Natural killer cell (primary cell): ENCODE data around the gene CDK5. TPM values are rescaled to one million over a fixed set of nuclear protein-coding genes. Genes with fewer than 3 reads are reported as not detected.

Experiments
- ATAC-seq, 3 donors: fragments of 150-1000 bp in 2 of 3; fragments of 200-7000 bp in 1 of 3; cut with Tn5 transposase; 1 replicate in 1 of 3; 2 replicates in 2 of 3; pipeline ENCODE4 v1.10.0; 2021; ENCODE audit warnings: mild to moderate bottlenecking in 2 of 3, moderate library complexity in 2 of 3
- DNase-seq, 2 donors: peaks; one replicate each; pipeline versions ENCODE4 v3.0.0 to v3.0.0-alpha.2; 2013 to 2021; ENCODE audit warnings: mixed read lengths in 1 of 2
- H3K27ac ChIP-seq: one replicate; pipeline ENCODE4 v1.5.1; 2013; ENCODE audit warnings: mild to moderate bottlenecking, low read length
- H3K27me3 ChIP-seq: one replicate; pipeline ENCODE4 v1.6.1; 2013; ENCODE audit warnings: low read length; ENCODE audit not compliant: control insufficient read depth, insufficient read depth
- H3K36me3 ChIP-seq: one replicate; pipeline ENCODE4 v1.6.1; 2013; ENCODE audit warnings: low read length; ENCODE audit not compliant: control insufficient read depth, insufficient read depth
- H3K4me1 ChIP-seq: one replicate; pipeline ENCODE4 v1.6.1; 2013; ENCODE audit warnings: low read length; ENCODE audit not compliant: control insufficient read depth, insufficient read depth
- H3K4me3 ChIP-seq: one replicate; pipeline ENCODE4 v1.5.1; 2013; ENCODE audit warnings: low read length
- H3K9me3 ChIP-seq: one replicate; pipeline ENCODE4 v1.6.1; 2013; ENCODE audit warnings: low read length; ENCODE audit not compliant: control insufficient read depth, insufficient read depth
- H3K27ac Mint-ChIP-seq, 2 donors: one replicate each; pipeline ENCODE4 v1.8.0; 2022; ENCODE audit warnings: mild to moderate bottlenecking in 2 of 2, mixed read lengths in 2 of 2, moderate library complexity in 1 of 2
- H3K27me3 Mint-ChIP-seq, 2 donors: one replicate each; pipeline ENCODE4 v1.8.0; 2022; ENCODE audit warnings: low read depth in 2 of 2, mixed read lengths in 2 of 2
- H3K36me3 Mint-ChIP-seq: one replicate; pipeline ENCODE4 v1.8.0; 2022; ENCODE audit warnings: mixed read lengths
- H3K4me1 Mint-ChIP-seq, 2 donors: one replicate each; pipeline ENCODE4 v1.8.0; 2022; ENCODE audit warnings: mixed read lengths in 2 of 2
- H3K4me3 Mint-ChIP-seq: one replicate; pipeline ENCODE4 v1.8.0; 2022; ENCODE audit warnings: mild to moderate bottlenecking, moderate library complexity, mixed read lengths
- H3K9me3 Mint-ChIP-seq, 2 donors: one replicate each; pipeline ENCODE4 v1.8.0; 2022; ENCODE audit warnings: mixed read lengths in 2 of 2
- CTCF ChIP-seq: fragments of 200-600 bp; IDR thresholded peaks from one replicate; pipeline ENCODE4 v1.8.0; 2022; ENCODE audit warnings: antibody characterized with exemption
- WGBS: methylation state at CpG from one replicate; pipeline ENCODE4 v1.1.7; 2013; ENCODE audit warnings: missing lambda C conversion rate; ENCODE audit not compliant: insufficient coverage; 5-methylcytosine and 5-hydroxymethylcytosine counted together
- intact Hi-C: fragments of 100-400 bp; cut with micrococcal nuclease; formaldehyde crosslinking; loops from one replicate; pipeline ENCODE4 v1.14.2; 2022
- total RNA-seq, 4 donors: library from RNA; stranded (reverse); fragments of 120-200 nt in 1 of 4; gene quantifications; one replicate each; pipeline versions ENCODE4 v1.2.3 to v1.2.4, GENCODE V29; 2013 to 2022

The CDK5 gene
- total RNA-seq, 3 donors from 2014 or later (not counting 1 experiment from before 2014, with no cell fraction given), result 6.2 to 8.0 (median 6.6) TPM

GRCh38 chr7:151064993-151065392 is 7.3 kb upstream of the CDK5 start:
- peaks cover 0 to 20% of the 10 kb centered on the region in 2 donors for H3K4me1 Mint-ChIP-seq
- peaks cover 33% of the 10 kb centered on the region for H3K36me3 ChIP-seq
- no peak overlapping the region for H3K4me3 ChIP-seq
- peaks cover 12% of the 10 kb centered on the region for H3K4me1 ChIP-seq
- H3K27ac Mint-ChIP-seq, result no peak overlapping the region
- no peak for TF ChIP-seq CTCF
- no peak for DNase-seq
- no peaks in the 10 kb centered on the region for H3K9me3 Mint-ChIP-seq
- no peaks in the 10 kb centered on the region for H3K36me3 Mint-ChIP-seq
- H3K4me3 Mint-ChIP-seq, result no peak overlapping the region
- ATAC-seq, result no peak
- H3K27me3 ChIP-seq, result no peaks in the 10 kb centered on the region
- no peaks in the 10 kb centered on the region for H3K9me3 ChIP-seq
- intact Hi-C loops, result no loop called here
- H3K27ac ChIP-seq, result no peak overlapping the region
- WGBS, result 92% methylated on average over 4 of the region's 6 CpGs
- H3K27me3 Mint-ChIP-seq, result no peaks in the 10 kb centered on the region

- no peak for ATAC-seq
- no peak overlapping the region for H3K27ac ChIP-seq
- no peaks in the 10 kb centered on the region for H3K27me3 ChIP-seq
- peaks cover 28% of the 10 kb centered on the region for H3K36me3 ChIP-seq
- no peak overlapping the region for H3K4me3 ChIP-seq
- H3K4me1 ChIP-seq, result peaks cover 14% of the 10 kb centered on the region
- no peaks in the 10 kb centered on the region for H3K36me3 Mint-ChIP-seq
- intact Hi-C loops, result no loop called here
- no peaks in the 10 kb centered on the region for H3K9me3 ChIP-seq
- 99% methylated on average over 18 of the region's 18 CpGs for WGBS
- H3K4me3 Mint-ChIP-seq, result no peak overlapping the region
- H3K4me1 Mint-ChIP-seq, result peaks cover 0 to 23% of the 10 kb centered on the region in 2 donors
- no peaks in the 10 kb centered on the region for H3K27me3 Mint-ChIP-seq
- no peak for DNase-seq
- no peak for TF ChIP-seq CTCF
- H3K27ac Mint-ChIP-seq, result no peak overlapping the region
- no peaks in the 10 kb centered on the region for H3K9me3 Mint-ChIP-seq
Measured at GRCh38 chr7:151064454-151064853, 6.8 kb upstream of the CDK5 start.

DNA sequence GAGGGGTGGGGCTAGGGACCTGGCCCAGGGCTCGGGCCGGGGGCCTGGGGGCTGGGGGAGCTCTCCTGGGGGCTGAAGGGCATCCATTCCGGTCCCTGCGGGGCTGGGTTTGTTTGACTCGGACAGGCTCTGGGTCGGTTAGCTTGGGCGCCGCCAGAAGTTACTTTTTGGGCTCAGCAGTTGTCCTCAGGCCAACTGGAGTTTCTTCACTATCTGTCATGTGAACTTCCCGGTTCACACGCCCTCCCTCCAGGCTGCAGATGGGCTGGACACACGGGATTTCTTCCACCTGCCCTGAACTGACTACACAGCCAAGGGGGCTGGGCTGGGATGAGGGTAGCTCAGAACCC is 5.5 kb upstream of the CDK5 start:
- DNase-seq, result no peak
- no peak overlapping the region for H3K27ac ChIP-seq
- Mint-ChIP-seq H3K9me3 (no peaks in the 10 kb centered on the region), H3K4me1 (peaks cover 7 to 30% of the 10 kb centered on the region in 2 donors), H3K4me3 (no peak overlapping the region), H3K36me3 (no peaks in the 10 kb centered on the region), H3K27ac (no peak overlapping the region), H3K27me3 (no peaks in the 10 kb centered on the region)
- H3K4me1 ChIP-seq, result peaks cover 25% of the 10 kb centered on the region
- H3K9me3 ChIP-seq, result no peaks in the 10 kb centered on the region
- WGBS, result 97% methylated on average over 11 of the region's 11 CpGs
- no peak for ATAC-seq
- no peak overlapping the region for H3K4me3 ChIP-seq
- intact Hi-C loops, result no loop called here
- H3K27me3 ChIP-seq, result no peaks in the 10 kb centered on the region
- peaks cover 21% of the 10 kb centered on the region for H3K36me3 ChIP-seq
- no peak for TF ChIP-seq CTCF

DNA sequence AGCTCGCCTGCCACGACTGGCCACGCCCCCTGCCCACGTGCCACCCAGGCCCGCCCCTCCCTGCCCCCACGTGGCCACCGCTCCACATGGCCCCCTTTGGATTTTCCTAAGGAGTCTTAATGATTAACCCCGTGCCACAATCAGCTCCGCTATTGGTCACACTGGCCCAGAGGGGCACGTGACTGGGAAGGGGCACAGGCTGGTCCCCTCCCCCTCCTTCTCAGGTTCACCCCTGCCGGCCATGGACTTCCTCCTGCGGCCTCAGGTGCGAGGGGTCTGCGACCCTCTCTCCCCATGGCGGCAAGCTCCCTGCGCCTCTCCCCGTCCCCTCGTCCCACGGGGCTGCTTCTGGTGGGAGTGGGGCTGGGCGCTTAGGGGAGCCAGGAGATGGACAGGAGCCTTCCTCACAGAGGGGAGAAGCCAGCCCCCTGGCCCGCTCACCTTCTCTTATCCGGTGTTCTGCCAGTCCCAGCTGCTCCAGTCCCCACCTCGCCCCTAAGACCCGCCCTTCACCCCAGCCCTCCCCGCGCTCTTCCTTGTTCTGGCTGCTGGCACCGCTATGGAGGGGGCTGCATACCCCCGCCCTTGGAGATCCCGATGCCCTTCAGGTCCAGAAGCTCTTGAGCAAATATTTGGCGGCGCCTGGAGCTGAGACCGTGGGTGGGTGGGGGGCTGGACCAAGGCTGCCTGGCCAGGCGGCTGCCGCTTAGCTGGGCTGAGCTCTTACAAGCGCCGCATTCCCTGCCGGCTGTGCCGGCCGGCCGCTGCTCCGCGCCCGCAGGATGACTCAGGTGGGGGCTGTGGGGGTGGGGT is 4.9 kb upstream of the CDK5 start:
- no peak overlapping the region for H3K4me3 Mint-ChIP-seq
- H3K4me3 ChIP-seq, result no peak overlapping the region
- DNase-seq (no peak), ATAC-seq (no peak)
- no peaks in the 10 kb centered on the region for H3K36me3 Mint-ChIP-seq
- no peaks in the 10 kb centered on the region for H3K9me3 ChIP-seq
- H3K27me3 Mint-ChIP-seq, result no peaks in the 10 kb centered on the region
- peaks cover 16% of the 10 kb centered on the region for H3K36me3 ChIP-seq
- no peaks in the 10 kb centered on the region for H3K27me3 ChIP-seq
- intact Hi-C loops, result no loop called here
- H3K4me1 Mint-ChIP-seq, result peaks cover 9 to 34% of the 10 kb centered on the region in 2 donors
- no peaks in the 10 kb centered on the region for H3K9me3 Mint-ChIP-seq
- WGBS, result 91% methylated on average over 37 of the region's 43 CpGs
- H3K27ac Mint-ChIP-seq, result no peak overlapping the region
- peaks cover 27% of the 10 kb centered on the region for H3K4me1 ChIP-seq
- no peak overlapping the region for H3K27ac ChIP-seq
- TF ChIP-seq CTCF, result no peak
